Fibroblast of peridontal ligament (primary cell): ENCODE results near the gene PARD3.
"Not testable (repeated sequence)": the region's sequence is repeated elsewhere in the genome, so short reads cannot be mapped to it uniquely, and the experiment has no call there.

Source experiments
- DNase-seq: peaks from one replicate; pipeline ENCODE4 v3.0.0-alpha.2; 2010; ENCODE audit errors: extremely low read depth

Gene PARD3

DNA sequence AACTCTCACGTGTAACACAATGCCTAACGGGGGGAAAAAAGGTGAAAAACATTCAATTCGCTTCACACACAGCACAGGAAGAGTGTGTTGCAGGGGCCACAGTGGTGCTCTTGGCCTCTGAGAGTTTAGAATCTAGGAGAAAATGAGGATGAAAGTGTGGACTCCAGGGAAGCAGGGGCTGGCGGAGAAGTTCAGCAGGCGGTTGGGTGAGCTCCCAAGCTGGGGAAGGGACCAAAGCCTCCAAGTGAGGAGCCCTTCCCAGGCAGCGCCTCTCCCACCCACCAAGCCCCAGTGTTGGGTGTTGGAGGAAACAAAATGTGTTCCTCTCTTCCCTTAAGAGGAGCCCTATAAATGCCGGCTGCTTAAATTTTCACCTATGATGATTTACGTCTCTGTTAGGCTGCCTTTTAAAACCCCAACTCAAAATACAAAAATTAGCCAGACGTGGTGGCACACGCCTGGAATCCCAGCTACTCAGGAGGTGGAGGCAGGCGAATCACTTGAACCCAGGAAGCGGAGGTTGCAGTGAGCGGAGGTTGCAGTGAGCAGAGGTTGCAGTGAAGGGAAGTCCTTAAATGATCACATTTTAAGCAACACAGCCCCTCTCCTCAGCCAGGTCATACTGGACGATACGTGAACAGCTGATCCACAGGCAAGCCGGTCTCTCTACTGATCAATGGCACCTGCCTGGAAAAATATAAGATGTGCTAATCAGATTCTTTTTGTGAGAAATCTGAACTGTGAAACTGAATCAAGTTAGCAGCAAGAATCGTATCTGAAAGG is 735.2 kb downstream of the PARD3 start:
- no peak for DNase-seq

DNA sequence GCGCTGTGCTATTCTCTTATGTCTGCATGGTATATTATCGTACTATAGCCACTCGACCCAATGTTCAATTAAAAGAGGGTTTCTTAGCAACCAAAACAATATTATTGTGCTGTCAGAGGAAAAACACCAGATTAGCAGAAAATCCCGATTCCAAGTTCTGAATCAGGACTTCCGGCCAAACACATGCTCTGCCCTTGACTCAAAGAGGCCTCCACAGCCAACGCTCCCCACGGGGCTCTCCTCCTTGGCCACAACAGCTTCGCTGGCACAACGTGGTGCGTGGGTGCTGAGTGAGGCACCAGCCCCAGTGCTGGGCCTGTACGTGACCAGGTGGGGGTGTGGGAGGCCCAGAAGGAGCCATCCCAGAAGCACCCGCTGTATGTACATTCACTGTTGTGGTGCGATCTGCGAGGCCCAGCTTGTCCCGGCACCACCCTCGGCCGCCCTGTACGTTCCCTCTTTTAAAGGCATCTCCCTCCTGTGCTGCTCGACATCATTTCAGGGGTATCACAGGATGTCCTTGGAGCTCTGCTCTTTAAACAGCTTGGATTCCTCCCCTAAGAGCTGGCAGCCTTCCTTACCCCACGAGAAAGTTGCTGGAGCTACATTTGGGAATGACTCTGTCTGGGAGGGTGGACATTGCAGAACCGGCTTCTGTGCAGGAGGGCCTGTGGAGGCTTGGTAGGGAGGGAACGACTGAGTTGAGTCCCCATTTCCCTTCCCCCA is 736.2 kb downstream of the PARD3 start:
- no peak for DNase-seq

DNA sequence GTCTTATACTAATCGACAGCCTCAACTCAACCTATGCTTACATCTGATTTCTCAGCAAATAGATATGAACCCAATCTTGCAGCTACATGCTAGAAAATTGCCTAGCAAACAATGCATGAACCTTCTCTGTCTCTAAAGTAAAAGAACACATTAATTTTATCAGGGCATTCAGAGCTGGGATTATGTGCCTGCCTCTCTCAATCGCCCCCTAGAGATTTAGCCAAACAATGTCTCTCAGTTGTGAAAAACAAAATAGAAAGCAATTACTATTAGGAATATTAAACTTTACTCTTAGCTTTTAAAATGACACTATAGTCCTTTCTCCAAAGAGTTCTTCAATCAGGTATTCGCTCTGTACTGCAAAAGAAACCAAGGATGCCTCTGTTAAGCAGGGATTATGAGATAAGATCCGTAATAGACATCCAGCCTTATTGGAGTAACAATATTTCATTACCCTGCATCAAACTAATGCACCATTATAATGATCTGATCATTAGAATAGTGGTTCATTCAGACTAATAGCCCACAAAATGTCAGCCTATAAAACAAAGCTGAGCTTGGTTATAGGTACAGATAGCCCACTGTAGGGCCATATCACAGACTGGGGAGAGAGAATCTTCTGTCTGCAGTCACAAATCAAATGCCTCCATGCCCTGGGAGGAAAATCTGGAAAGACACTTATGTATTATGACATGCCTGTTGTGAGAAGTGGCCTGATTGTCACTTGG is 736.9 kb downstream of the PARD3 start:
- DNase-seq = no peak

DNA sequence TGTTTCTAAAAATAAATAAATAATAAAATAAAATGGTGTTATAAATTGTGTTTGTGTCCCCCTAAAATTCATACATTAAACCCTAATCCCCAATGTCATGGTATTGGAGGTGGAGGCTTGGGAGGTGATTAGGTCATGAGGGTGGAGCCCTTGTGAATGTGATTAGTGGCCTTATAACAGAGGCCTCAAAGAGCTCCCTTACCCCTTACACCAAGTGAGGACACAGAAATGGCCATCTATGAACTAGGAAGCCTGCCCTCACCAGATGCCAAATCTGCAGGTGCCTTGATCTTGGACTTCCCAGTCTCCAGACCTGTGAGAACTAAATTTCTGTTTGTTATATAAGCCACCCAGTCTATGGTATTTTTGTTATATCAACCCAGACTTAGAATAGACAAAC is 738.7 kb downstream of the PARD3 start:
- no peak for DNase-seq

DNA sequence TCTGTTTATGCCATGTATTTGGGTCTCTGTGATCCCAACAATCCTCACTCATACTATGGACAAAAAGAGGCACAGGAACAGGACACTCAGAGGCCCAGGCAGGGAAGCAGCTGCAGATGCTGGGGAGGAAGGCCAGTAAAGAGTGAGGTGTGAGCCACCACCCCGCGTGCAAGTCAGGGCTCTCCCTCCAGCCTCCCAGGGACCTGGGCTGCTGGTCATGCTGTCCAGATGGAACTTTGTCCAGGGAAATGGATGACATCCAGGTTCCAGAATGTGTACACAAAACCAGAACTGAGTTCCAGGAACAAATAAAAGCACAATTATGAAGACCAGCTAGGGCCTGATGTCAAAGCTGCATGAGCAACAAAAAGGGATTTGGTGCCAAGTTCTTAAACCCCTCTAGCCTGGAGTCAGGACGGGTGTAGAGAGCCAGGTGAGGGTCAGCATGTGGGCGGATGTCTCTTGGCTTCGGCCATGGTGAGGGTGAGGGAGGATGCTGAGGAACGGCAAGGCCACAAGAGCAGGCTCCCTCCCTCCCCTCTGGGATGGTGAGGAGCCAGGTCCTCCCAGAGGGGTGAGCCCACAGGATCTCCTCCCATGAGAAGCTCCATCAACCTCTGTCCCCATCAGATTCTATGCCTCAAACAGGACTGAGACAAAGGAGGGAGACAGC is 739.7 kb downstream of the PARD3 start:
- no peak for DNase-seq

DNA sequence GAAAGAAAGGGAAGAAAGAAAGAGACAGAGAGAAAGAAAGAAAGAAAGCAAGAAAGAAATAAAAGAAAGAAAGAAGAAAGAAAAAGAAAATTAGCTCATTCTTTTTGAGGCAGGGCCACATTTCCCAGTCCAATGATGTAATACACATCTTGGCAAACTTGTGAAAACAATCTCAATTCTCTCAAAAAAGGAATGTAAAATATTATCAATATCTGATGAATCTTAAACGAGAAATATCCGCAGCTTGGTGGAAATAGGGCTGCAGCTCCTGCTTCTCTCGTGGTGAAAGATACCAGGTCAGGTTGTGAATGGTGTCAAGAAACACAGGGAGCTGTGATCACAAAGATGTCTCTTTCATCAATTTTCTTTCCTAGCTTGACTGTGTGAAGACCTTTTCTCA is 741.0 kb downstream of the PARD3 start:
- no peak for DNase-seq

DNA sequence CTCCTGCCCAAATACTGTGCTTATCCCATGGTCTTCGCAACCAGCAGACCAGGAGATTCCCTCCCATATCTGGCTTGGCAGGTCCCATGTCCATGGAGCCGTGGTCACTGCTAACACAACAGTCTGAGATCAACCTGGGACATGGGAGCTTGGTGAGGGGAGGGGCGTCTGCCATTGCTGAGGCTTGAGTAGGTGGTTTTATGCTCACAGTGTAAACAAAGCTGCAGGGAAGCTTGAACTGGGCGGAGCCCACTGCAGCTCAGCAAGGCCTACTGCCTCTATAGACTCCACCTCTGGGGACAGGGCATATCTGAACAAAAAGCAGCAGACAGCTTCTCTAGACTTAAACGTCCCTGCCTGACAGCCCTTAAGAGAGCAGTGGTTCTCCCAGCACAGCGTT is 747.4 kb downstream of the PARD3 start:
- not testable (repeated sequence) for DNase-seq

DNA sequence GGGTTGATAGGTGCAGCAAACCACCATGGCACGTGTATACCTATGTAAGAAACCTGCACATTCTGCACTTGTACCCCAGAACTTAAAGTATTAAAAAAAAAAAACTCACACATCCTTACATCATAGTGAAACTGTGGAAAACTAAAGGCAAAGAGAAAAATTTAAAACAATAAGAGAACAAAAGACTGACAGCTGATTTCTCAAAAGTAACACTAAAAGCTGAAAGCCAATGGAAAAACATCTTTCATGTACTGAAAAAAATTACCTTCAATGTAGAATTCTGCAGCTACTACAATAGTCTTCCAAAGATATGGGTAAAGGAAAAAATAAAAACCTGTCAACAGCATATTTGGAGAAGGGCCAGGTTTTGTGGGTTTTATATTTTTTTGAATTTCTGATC is 751.5 kb downstream of the PARD3 start:
- DNase-seq = no peak

DNA sequence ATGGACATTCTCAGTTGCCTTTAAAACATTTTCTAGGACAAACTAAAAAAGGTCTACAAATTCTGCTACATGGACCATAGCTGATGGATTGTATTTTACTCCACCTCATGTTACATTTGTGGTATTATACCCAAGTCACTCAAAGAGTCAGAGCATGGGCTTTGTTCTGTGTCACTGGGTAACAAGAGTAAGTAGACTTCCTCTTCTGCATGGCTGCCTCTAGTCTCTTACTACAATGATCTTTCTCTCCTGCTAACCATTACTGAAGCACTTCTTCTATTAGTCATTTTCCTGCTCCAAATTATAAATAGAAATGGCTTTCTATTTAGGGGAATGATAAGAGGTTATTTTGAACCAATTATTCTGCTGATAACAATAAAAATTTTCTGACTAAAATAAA is 753.3 kb downstream of the PARD3 start:
- no peak for DNase-seq
